Liver (tissue), 10 donors: ENCODE measurements around the gene TRIM13. TPM values are rescaled to one million over a fixed set of nuclear protein-coding genes. Genes with fewer than 3 reads are reported as not detected.

ENCODE experiments used
- DNase-seq: peaks from one replicate; pipeline ENCODE4 v3.0.0-alpha.2; 2017; ENCODE audit warnings: low spot score
- H3K27ac ChIP-seq, 2 donors: one replicate each; pipeline ENCODE4 v1.7.0; 2013; ENCODE audit warnings: inconsistent platforms in 2 of 2, low read length in 2 of 2, control low read depth in 1 of 2, low read depth in 1 of 2, mild to moderate bottlenecking in 1 of 2
- H3K27me3 ChIP-seq, 4 donors: one replicate each; pipeline versions ENCODE4 v1.6.1 to v1.7.0; 2013; ENCODE audit warnings: low read length in 3 of 4, inconsistent platforms in 1 of 4, mild to moderate bottlenecking in 1 of 4, moderate library complexity in 1 of 4; ENCODE audit not compliant: control insufficient read depth in 4 of 4, insufficient read depth in 4 of 4
- H3K36me3 ChIP-seq, 4 donors: one replicate each; pipeline versions ENCODE4 v1.6.1 to v1.7.0; 2013; ENCODE audit warnings: low read length in 3 of 4, mild to moderate bottlenecking in 3 of 4, low read depth in 1 of 4, moderate library complexity in 1 of 4; ENCODE audit not compliant: control insufficient read depth in 4 of 4, insufficient read depth in 3 of 4
- H3K4me1 ChIP-seq, 4 donors: one replicate each; pipeline versions ENCODE4 v1.6.1 to v1.7.0; 2013; ENCODE audit warnings: low read length in 3 of 4, mild to moderate bottlenecking in 3 of 4, moderate library complexity in 1 of 4; ENCODE audit not compliant: control insufficient read depth in 4 of 4, insufficient read depth in 4 of 4
- H3K4me3 ChIP-seq, 3 donors: one replicate each; pipeline versions ENCODE4 v1.6.1 to v1.7.0; 2013; ENCODE audit warnings: low read length in 3 of 3, control low read depth in 1 of 3, low read depth in 1 of 3, mild to moderate bottlenecking in 1 of 3
- H3K9ac ChIP-seq, 2 donors: one replicate each; pipeline ENCODE4 v1.7.0; 2013; ENCODE audit warnings: low read length in 2 of 2, mild to moderate bottlenecking in 2 of 2, moderate library complexity in 2 of 2, control low read depth in 1 of 2, low read depth in 1 of 2
- H3K9me3 ChIP-seq, 4 donors: one replicate each; pipeline versions ENCODE4 v1.6.1 to v1.7.0; 2013; ENCODE audit warnings: low read length in 3 of 4; ENCODE audit not compliant: control insufficient read depth in 4 of 4
- EGR1 ChIP-seq, 2 donors: IDR thresholded peaks; 2 replicates each; pipeline ENCODE4 v1.6.1; 2016 to 2018; ENCODE audit warnings: antibody characterized with exemption in 2 of 2, low read depth in 2 of 2
- FOXA2 ChIP-seq: IDR thresholded peaks from 2 replicates; pipeline ENCODE4 v1.6.1; 2016; ENCODE audit warnings: antibody characterized with exemption
- GABPA ChIP-seq, 2 donors: IDR thresholded peaks in 1 of 2; conservative IDR thresholded peaks in 1 of 2; 2 replicates each; pipeline ENCODE4 v1.6.1; 2016; ENCODE audit warnings: antibody characterized with exemption in 2 of 2, mild to moderate bottlenecking in 1 of 2, moderate library complexity in 1 of 2
- TAF1 ChIP-seq: conservative IDR thresholded peaks from 2 replicates; pipeline ENCODE4 v1.6.1; 2016; ENCODE audit warnings: antibody characterized with exemption, mild to moderate bottlenecking
- WGBS: extraction: QIAGEN DNeasy Blood & Tissue Kit; methylation state at CpG from one replicate; pipeline ENCODE4 v1.1.7; 2013; 5-methylcytosine and 5-hydroxymethylcytosine counted together
- polyA plus RNA-seq, 2 donors: library from polyadenylated mRNA; stranded (reverse) in 1 of 2; unstranded in 1 of 2; fragments of 200-250 nt in 1 of 2; fragments of >200 nt in 1 of 2; fragmentation: Nextera tagmentation in 1 of 2; extraction: Ambion mirVana in 1 of 2; gene quantifications; one replicate each; pipeline versions ENCODE4 v1.2.1 to v1.2.3, GENCODE V29; 2013 to 2015
- small RNA-seq: library from RNA; depleted of rRNA; stranded (forward); fragments of <200 nt; gene quantifications from one replicate; pipeline ENCODE3, GENCODE V24; 2014
- total RNA-seq, 2 donors: library from RNA; depleted of rRNA; stranded (reverse); fragments of >200 nt; gene quantifications; one replicate each; pipeline ENCODE4 v1.2.3, GENCODE V29; 2014
- donor health status: healthy.
- donor health status: healthy.
- donor health status: healthy.
- donor health status: healthy.
- donor health status: healthy.

TRIM13 gene
- total and polyA plus RNA-seq, 4 donors = 4.7 to 10.5 (median 9.6) TPM

GRCh38 chr13:50065712-50066111 lies 68.9 kb downstream of the TRIM13 start:
- Histone ChIP-seq H3K27me3 (no peaks in the 10 kb centered on the region), H3K4me1 (no peaks in the 10 kb centered on the region), H3K9me3 (no peaks in the 10 kb centered on the region), H3K36me3 (peaks cover 0 to 6% (median 3%) of the 10 kb centered on the region in 4 donors), H3K27ac (no peak overlapping the region), H3K9ac (no peak overlapping the region), H3K4me3 (no peak overlapping the region)
- 91% methylated on average over 1 of the region's 1 CpG for WGBS
- DNase-seq = no peak
- TF ChIP-seq EGR1 (IDR thresholded peaks at IDR 0.05; ENCODE audit: low read depth in 2 of 2) (no peak), GABPA (IDR thresholded peaks at IDR 0.05 in 1 of 2, conservative IDR thresholded peaks at IDR 0.05 in 1 of 2) (no peak), TAF1 (no peak), FOXA2 (no peak)

Small RNA genes within 50 kb of the gene (small RNA-seq; reads per million reads assigned to genes)
- gene MIR16-1 = 1.9 reads per million, percentile 87 among the genes with 10 or more reads in this experiment
- 0.95 reads per million, percentile 77 among the genes with 10 or more reads in this experiment for gene MIR3613
- gene RF02105 = not detected
- gene RF02106 = not detected
- gene RF02107 = not detected
- gene RF02108 = not detected

Other genes with a start within 250 kb of the TRIM13 start
- 10 to 100 TPM; 20.2 to 22.0 TPM for gene KPNA3, start 204.4 kb upstream of the TRIM13 start, total RNA-seq
- gene KPNA3, start 204.4 kb upstream of the TRIM13 start, polyA plus RNA-seq = 10 to 100 TPM; 10.9 to 12.9 TPM
- gene SPRYD7, start 60.7 kb upstream of the TRIM13 start, total RNA-seq = 1 to 10 TPM; 3.7 to 3.9 TPM
- 10 to 100 TPM in 1 of 2 donors, 1 to 10 TPM in 1; 5.7 to 10.1 TPM for gene SPRYD7, start 60.7 kb upstream of the TRIM13 start, polyA plus RNA-seq
- gene KCNRG, start 18.4 kb downstream of the TRIM13 start, total RNA-seq = 1 to 10 TPM; 1.9 to 2.1 TPM
- gene KCNRG, start 18.4 kb downstream of the TRIM13 start, polyA plus RNA-seq = under 1 TPM; 0.18 to 0.50 TPM